MM.1S (cell line): ENCODE results near the gene PCNT.

Experiments
- DNase-seq: peaks from one replicate; pipeline ENCODE4 v3.0.0-alpha.2; 2015
- H2AFZ ChIP-seq: fragments of 300-600 bp; sonication (generic); 2 replicates; pipeline ENCODE4 v1.6.0; 2016; ENCODE audit warnings: antibody characterized with exemption, low read length
- H3F3A ChIP-seq: fragments of 300-600 bp; sonication (generic); 2 replicates; pipeline ENCODE4 v1.6.1; 2016; ENCODE audit warnings: mild to moderate bottlenecking, antibody characterized with exemption, low read length, moderate library complexity, mixed read lengths; ENCODE audit not compliant: insufficient read depth
- H3K27ac ChIP-seq: fragments of 300-600 bp; sonication (generic); 2 replicates; pipeline ENCODE4 v1.5.1; 2016; ENCODE audit warnings: mild to moderate bottlenecking, low read length
- H3K27me3 ChIP-seq: fragments of 300-600 bp; sonication (generic); replicated peaks from 2 replicates; pipeline ENCODE4 v1.6.0; 2016; ENCODE audit warnings: low read length; ENCODE audit not compliant: insufficient read depth
- H3K36me3 ChIP-seq: fragments of 300-600 bp; sonication (generic); replicated peaks from 2 replicates; pipeline ENCODE4 v1.6.1; 2016; ENCODE audit warnings: mild to moderate bottlenecking, low read length, mixed read lengths; ENCODE audit not compliant: insufficient read depth
- H3K4me1 ChIP-seq: fragments of 300-600 bp; sonication (generic); 2 replicates; pipeline ENCODE4 v1.6.1; 2016; ENCODE audit warnings: low read length, mixed read lengths
- H3K4me2 ChIP-seq: fragments of 300-600 bp; sonication (generic); 2 replicates; pipeline ENCODE4 v1.6.0; 2016; ENCODE audit warnings: low read depth, low read length
- H3K4me3 ChIP-seq: fragments of 300-600 bp; sonication (generic); 2 replicates; pipeline ENCODE4 v1.5.1; 2016; ENCODE audit warnings: low read length, mixed read lengths
- H3K79me2 ChIP-seq: fragments of 300-600 bp; sonication (generic); 2 replicates; pipeline ENCODE4 v1.6.1; 2016; ENCODE audit warnings: mixed run types, low read length, mixed read lengths
- H3K9ac ChIP-seq: fragments of 300-600 bp; sonication (generic); 2 replicates; pipeline ENCODE4 v1.6.1; 2016; ENCODE audit warnings: low read length, mixed read lengths
- H3K9me2 ChIP-seq: fragments of 300-600 bp; sonication (generic); replicated peaks from 2 replicates; pipeline ENCODE4 v1.6.1; 2016; ENCODE audit warnings: mild to moderate bottlenecking, low read length, mixed read lengths; ENCODE audit not compliant: insufficient read depth
- H3K9me3 ChIP-seq: fragments of 300-600 bp; sonication (generic); replicated peaks from 2 replicates; pipeline ENCODE4 v1.6.1; 2016; ENCODE audit warnings: mild to moderate bottlenecking, low read length, mixed read lengths; ENCODE audit not compliant: insufficient read depth
- H4K20me1 ChIP-seq: fragments of 300-600 bp; sonication (generic); 2 replicates; pipeline ENCODE4 v1.6.1; 2016; ENCODE audit warnings: mild to moderate bottlenecking, low read length, moderate library complexity, mixed read lengths; ENCODE audit not compliant: insufficient read depth
- EZH2 ChIP-seq: fragments of 300-600 bp; sonication (generic); optimal IDR thresholded peaks from 2 replicates; pipeline ENCODE3; 2017; ENCODE audit warnings: low read depth, mild to moderate bottlenecking, antibody characterized with exemption, low read length, mixed read lengths
- EZH2phosphoT487 ChIP-seq: fragments of 300-600 bp; sonication (generic); IDR thresholded peaks from 2 replicates; pipeline ENCODE4 v1.6.1; 2018; ENCODE audit warnings: antibody characterized with exemption, low read length
- TF ChIP-seq, protein P1 (sequence below): fragments of 300-600 bp; sonication (generic); IDR thresholded peaks from 2 replicates; pipeline ENCODE4 v1.5.1; 2016; ENCODE audit warnings: antibody characterized with exemption, low read length, mixed read lengths

PCNT gene

DNA sequence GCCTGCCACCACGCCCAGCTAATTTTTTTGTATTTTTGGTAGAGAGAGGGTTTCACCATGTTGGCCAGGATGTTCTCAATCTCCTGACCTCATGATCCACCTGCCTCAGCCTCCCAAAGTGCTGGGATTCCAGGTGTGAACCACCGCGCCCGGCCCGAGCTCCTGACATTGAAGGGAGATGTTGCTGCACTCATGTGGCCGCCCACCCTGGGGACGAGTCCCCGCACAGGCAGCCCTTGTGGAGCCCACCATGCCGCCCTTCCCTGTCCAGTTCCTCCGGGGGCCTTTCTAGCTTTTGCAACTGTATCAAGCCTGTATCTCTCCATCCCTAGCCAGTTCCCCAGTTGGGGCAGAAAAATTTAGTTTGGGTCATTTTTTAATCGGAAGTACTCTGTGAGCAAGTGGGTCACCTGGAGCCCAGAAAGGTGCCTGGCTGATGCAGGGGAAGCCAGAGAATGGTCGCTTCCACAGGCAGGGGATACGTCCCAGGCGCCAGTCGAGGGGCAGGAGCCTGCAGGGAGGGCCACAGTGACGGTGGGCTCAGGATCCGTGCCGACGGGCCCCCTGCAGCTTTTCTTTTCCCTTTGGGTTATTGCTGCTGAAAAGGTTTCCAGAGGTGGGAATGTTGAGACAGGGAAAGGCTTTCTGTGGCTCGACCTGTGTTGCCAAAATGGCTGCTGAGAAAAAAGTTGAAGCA, 20.4 kb downstream of the PCNT start:
- TF ChIP-seq, protein P1, sequence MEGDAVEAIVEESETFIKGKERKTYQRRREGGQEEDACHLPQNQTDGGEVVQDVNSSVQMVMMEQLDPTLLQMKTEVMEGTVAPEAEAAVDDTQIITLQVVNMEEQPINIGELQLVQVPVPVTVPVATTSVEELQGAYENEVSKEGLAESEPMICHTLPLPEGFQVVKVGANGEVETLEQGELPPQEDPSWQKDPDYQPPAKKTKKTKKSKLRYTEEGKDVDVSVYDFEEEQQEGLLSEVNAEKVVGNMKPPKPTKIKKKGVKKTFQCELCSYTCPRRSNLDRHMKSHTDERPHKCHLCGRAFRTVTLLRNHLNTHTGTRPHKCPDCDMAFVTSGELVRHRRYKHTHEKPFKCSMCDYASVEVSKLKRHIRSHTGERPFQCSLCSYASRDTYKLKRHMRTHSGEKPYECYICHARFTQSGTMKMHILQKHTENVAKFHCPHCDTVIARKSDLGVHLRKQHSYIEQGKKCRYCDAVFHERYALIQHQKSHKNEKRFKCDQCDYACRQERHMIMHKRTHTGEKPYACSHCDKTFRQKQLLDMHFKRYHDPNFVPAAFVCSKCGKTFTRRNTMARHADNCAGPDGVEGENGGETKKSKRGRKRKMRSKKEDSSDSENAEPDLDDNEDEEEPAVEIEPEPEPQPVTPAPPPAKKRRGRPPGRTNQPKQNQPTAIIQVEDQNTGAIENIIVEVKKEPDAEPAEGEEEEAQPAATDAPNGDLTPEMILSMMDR: no peak
- no peak for TF ChIP-seq EZH2phosphoT487
- TF ChIP-seq EZH2: no peak
- Histone ChIP-seq H3K27me3 (no peaks in the 10 kb centered on the region), H3K9me2 (no peaks in the 10 kb centered on the region), H3K9ac (no peak overlapping the region), H3K4me1 (no peaks in the 10 kb centered on the region), H3K36me3 (0 out of 2 replicates have a peak, but pooled peaks cover 3% of the 10 kb centered on the region), H3K4me3 (no peak overlapping the region), H2AFZ (no peak overlapping the region), H3F3A (no peaks in the 10 kb centered on the region), H3K79me2 (peaks cover 63% of the 10 kb centered on the region), H3K4me2 (no peak overlapping the region), H3K9me3 (no peaks in the 10 kb centered on the region), H3K27ac (no peak overlapping the region), H4K20me1 (0 out of 2 replicates have a peak, but pooled peaks cover 8% of the 10 kb centered on the region)
- no peak for DNase-seq

- Histone ChIP-seq H3K27me3 (no peaks in the 10 kb centered on the region), H3K4me1 (no peaks in the 10 kb centered on the region), H3K36me3 (peaks cover 9% of the 10 kb centered on the region), H3K79me2 (peaks cover 51% of the 10 kb centered on the region), H3K9me3 (no peaks in the 10 kb centered on the region), H3K4me3 (no peak overlapping the region), H3K9ac (no peak overlapping the region), H4K20me1 (0 out of 2 replicates have a peak, but pooled peaks cover 8% of the 10 kb centered on the region), H3K9me2 (no peaks in the 10 kb centered on the region), H3K4me2 (no peak overlapping the region), H2AFZ (no peak overlapping the region), H3K27ac (no peak overlapping the region), H3F3A (no peaks in the 10 kb centered on the region)
- TF ChIP-seq, protein P1: no peak
- no peak for TF ChIP-seq EZH2phosphoT487
- no peak for DNase-seq
These were observed 21.9 kb downstream of the PCNT start for GRCh38 chr21:46345861-46346260.

- H3K27ac ChIP-seq: no peak overlapping the region
- no peak for DNase-seq
- no peaks in the 10 kb centered on the region for H3K4me1 ChIP-seq
- no peaks in the 10 kb centered on the region for H3K9me3 ChIP-seq
- no peaks in the 10 kb centered on the region for H3K27me3 ChIP-seq
- H3K9ac ChIP-seq: no peak overlapping the region
- no peaks in the 10 kb centered on the region for H3K9me2 ChIP-seq
- H3F3A ChIP-seq: no peaks in the 10 kb centered on the region
- no peak overlapping the region for H2AFZ ChIP-seq
- TF ChIP-seq, protein P1: no peak
- TF ChIP-seq EZH2phosphoT487: no peak
- TF ChIP-seq EZH2: no peak
- no peak overlapping the region for H3K4me3 ChIP-seq
- H3K4me2 ChIP-seq: no peak overlapping the region
- H3K36me3 ChIP-seq: peaks cover 10% of the 10 kb centered on the region
- H3K79me2 ChIP-seq: peaks cover 45% of the 10 kb centered on the region
- 0 out of 2 replicates have a peak, but pooled peaks cover 8% of the 10 kb centered on the region for H4K20me1 ChIP-seq
These were observed 22.6 kb downstream of the PCNT start for GRCh38 chr21:46346296-46347202.
